ENCODE data around the gene RIC1. TPM values are rescaled to one million over a fixed set of nuclear protein-coding genes. Genes with fewer than 3 reads are reported as not detected.
"Not testable (repeated sequence)": the region's sequence is repeated elsewhere in the genome, so short reads cannot be mapped to it uniquely, and the experiment has no call there.

RIC1 gene
- polyA plus RNA-seq, 3 donors from 2014 or later = 4.9 to 6.3 (median 5.2) TPM

DNA sequence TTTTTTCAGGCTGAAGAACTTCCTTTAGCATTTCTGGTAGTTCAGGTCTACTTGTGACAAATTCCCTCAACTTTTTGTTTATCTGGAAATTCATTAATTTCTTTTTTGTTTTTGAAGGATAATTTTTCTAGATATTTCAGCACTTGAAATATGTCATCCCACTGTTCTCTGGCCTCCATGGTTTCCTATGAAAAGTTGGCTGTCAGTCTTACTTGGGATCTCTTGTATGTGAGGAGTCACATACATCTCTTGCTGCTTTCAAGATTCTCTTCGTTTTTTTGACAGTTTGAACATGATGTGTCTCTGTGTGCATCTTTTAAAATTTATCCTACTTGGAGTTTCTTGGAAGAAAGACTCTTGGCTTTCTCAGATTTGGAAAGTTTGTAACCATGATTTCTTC, 79.5 kb downstream of the RIC1 start:
- peaks cover 10 to 23% (median 19%) of the 10 kb centered on the region in 6 donors for H3K9me3 Mint-ChIP-seq
- H3K4me1 Mint-ChIP-seq = peaks cover 0 to 3% of the 10 kb centered on the region in 2 donors
- peaks cover 0 to 2% (median 0%) of the 10 kb centered on the region in 3 donors for H3K27me3 Mint-ChIP-seq (ENCODE audit: low read depth in 3 of 3)
- DNase-seq = no peak
- H3K4me3 Mint-ChIP-seq = no peak overlapping the region
- peaks cover 18 to 62% (median 55%) of the 10 kb centered on the region in 3 donors for H3K36me3 Mint-ChIP-seq
- H3K27ac Mint-ChIP-seq = no peak overlapping the region

DNA sequence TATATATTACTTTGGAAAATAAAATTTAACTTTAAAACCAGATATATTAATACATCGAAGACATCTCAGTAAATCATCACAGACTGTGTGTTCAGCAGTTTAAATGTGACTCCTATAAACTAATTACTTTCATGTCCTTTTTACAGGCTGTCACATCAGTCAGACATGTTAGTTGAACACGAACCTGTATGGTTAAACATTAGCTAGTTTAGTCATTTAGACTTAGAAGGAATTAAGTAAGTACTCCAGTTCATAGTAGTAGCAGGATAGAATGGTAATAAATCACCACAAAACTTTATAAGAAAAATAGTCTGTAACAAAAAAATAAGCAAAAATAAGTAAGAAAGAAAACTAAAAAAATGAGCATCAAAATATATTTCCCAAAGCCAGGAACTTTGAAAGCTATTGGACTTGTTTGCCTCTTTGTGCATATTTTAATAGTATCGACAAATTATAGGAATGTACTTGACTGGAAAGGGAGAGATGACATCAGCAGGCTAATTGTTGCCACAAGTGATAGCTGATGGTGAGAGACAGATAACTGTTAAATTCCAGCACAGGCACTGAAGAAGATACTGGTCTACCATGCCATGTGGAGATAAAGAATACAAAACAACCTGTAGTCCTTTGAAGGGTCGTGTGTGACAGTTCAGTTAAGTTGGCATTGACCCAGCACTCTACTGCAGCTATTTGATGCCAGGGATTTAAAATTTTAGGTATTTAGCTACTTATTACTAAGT, 83.9 kb downstream of the RIC1 start:
- Mint-ChIP-seq H3K4me1 (peaks cover 0 to under 1% of the 10 kb centered on the region in 2 donors), H3K9me3 (peaks cover 10 to 19% (median 15%) of the 10 kb centered on the region in 6 donors), H3K4me3 (no peak overlapping the region), H3K27ac (no peak overlapping the region), H3K27me3 (ENCODE audit: low read depth in 3 of 3) (peaks cover 0 to 3% (median 0%) of the 10 kb centered on the region in 3 donors), H3K36me3 (peaks cover 39 to 73% (median 73%) of the 10 kb centered on the region in 3 donors)
- DNase-seq = no peak

- peaks cover 0 to under 1% of the 10 kb centered on the region in 2 donors for H3K4me1 Mint-ChIP-seq
- H3K27me3 Mint-ChIP-seq (ENCODE audit: low read depth in 3 of 3) = peaks cover 0 to 3% (median 0%) of the 10 kb centered on the region in 3 donors
- DNase-seq = no peak
- H3K4me3 Mint-ChIP-seq = no peak overlapping the region
- H3K27ac Mint-ChIP-seq = peak overlapping the region in 1 of 6 donors; percentile 29
- H3K9me3 Mint-ChIP-seq = peaks cover 0 to 2% (median 0%) of the 10 kb centered on the region in 6 donors
- peaks cover 26 to 56% (median 54%) of the 10 kb centered on the region in 3 donors for H3K36me3 Mint-ChIP-seq
Observed at GRCh38 chr9:5714501-5715401, 85.8 kb downstream of the RIC1 start.

DNA sequence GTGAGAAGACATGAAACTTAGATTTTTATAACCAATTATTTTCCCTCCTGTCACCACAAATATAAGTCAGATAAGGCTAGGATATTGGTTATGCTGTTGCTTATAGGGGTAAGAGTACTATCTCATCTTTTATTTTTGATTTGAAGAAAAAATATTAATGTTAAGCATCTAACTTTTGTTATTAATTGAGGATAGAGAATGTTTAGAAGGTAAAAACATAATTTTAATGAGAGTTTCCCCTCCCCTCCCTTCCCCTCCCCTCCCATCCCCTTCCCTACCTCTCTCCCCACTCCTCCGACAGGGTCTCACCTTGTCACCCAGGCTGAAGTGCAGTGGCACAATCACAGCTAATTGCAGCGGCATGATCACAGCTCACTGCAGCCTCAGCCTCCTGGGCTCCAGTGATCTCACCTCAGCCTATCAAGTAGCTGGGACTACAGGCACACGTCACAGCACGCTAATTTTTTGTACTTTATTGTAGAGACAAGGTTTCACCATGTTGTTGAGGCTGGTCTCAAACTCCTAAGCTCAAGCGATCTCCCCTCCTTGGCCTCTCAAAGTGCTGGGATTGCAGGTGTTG, 86.7 kb downstream of the RIC1 start:
- H3K9me3 Mint-ChIP-seq = peaks cover 0 to 2% (median 0%) of the 10 kb centered on the region in 6 donors
- H3K27me3 Mint-ChIP-seq (ENCODE audit: low read depth in 3 of 3) = peaks cover 0 to 3% (median 0%) of the 10 kb centered on the region in 3 donors
- peaks cover 0 to 1% of the 10 kb centered on the region in 2 donors for H3K4me1 Mint-ChIP-seq
- no peak for DNase-seq
- H3K36me3 Mint-ChIP-seq = peaks cover 30 to 49% (median 47%) of the 10 kb centered on the region in 3 donors
- no peak overlapping the region for H3K27ac Mint-ChIP-seq
- no peak overlapping the region for H3K4me3 Mint-ChIP-seq

DNA sequence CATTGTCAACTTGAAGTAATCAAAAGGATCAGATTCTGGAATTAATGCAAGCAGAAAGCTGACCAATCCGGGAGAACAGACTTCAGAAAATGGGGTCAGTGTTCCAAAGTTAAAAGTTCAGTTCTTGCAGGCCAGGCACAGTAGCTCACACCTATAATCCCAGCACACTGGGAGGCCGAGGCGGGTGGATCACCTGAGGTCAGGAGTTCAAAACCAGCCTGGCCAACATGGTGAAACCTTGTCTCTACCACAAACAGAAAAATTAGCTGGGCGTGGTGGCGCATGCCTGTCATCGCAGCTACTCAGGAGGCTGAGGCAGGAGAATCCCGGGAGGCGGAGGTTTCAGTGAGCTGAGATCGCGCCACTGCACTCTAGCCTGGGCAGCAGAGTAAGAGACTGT, 88.5 kb downstream of the RIC1 start:
- H3K36me3 Mint-ChIP-seq = peaks cover 30 to 46% (median 42%) of the 10 kb centered on the region in 3 donors
- H3K4me3 Mint-ChIP-seq; H3K27ac Mint-ChIP-seq; H3K27me3 Mint-ChIP-seq (ENCODE audit: low read depth in 3 of 3); H3K9me3 Mint-ChIP-seq; H3K4me1 Mint-ChIP-seq; DNase-seq: not testable (repeated sequence)

- H3K36me3 Mint-ChIP-seq = peaks cover 38 to 51% (median 39%) of the 10 kb centered on the region in 3 donors
Observed at GRCh38 chr9:5718296-5719032, 89.6 kb downstream of the RIC1 start.

DNA sequence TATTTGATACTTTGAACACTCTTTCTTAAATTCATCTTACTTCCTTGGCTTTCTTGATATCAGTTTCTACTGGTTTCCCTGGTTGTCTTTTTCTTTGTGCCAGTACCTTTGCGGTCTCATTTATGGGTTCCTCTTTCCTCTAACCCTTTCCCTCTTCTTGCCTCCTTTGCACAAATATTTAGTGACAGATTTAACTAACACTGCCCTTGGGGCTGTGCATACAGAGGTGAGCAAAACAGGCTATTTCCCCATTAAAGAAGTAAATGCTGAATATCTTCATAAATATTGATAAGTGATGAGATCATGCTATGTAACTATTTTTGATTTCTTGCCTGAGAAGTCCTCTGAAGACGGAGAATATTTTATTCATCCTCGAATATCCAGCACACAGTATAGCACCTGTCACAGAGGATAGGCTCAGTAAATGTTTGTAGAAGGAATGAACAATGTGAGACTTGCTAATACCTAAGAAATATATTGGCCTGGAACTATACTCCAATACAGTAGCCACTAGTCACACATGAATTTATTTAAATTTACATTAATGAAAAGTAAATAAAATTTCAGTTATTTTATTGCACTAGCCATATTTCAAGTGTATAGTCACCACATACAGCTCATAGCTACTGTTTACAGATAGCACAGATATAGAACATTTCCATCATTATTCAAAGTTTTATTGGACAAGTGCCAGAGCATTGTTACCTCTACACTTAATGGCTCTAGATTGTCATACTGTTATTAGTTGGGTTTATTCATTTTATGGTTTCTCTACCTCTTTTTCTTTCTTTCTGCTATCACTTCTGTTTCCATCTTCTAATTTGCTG, 90.4 kb downstream of the RIC1 start:
- peaks cover 0 to 1% of the 10 kb centered on the region in 2 donors for H3K4me1 Mint-ChIP-seq
- peaks cover 0 to 3% (median 0%) of the 10 kb centered on the region in 3 donors for H3K27me3 Mint-ChIP-seq (ENCODE audit: low read depth in 3 of 3)
- H3K9me3 Mint-ChIP-seq = no peaks in the 10 kb centered on the region
- no peak overlapping the region for H3K4me3 Mint-ChIP-seq
- DNase-seq = no peak
- peak overlapping the region in 3 of 6 donors; percentile 41 to 58 (median 52) for H3K27ac Mint-ChIP-seq
- peaks cover 34 to 54% (median 39%) of the 10 kb centered on the region in 3 donors for H3K36me3 Mint-ChIP-seq

More at GRCh38 chr9:5718296-5719032, 89.6 kb downstream of the RIC1 start:
- no peak for DNase-seq
- H3K9me3 Mint-ChIP-seq = no peaks in the 10 kb centered on the region
- H3K4me1 Mint-ChIP-seq = peaks cover 0 to 1% of the 10 kb centered on the region in 2 donors
- no peak overlapping the region for H3K4me3 Mint-ChIP-seq
- H3K27ac Mint-ChIP-seq = no peak overlapping the region
- peaks cover 0 to 3% (median 0%) of the 10 kb centered on the region in 3 donors for H3K27me3 Mint-ChIP-seq (ENCODE audit: low read depth in 3 of 3)

- H3K4me1 Mint-ChIP-seq = peaks cover 1% of the 10 kb centered on the region in 2 donors
- H3K27ac Mint-ChIP-seq = peak overlapping the region in 2 of 6 donors; percentile 23 to 45
- peaks cover 27 to 58% (median 40%) of the 10 kb centered on the region in 3 donors for H3K36me3 Mint-ChIP-seq
- no peaks in the 10 kb centered on the region for H3K9me3 Mint-ChIP-seq
- DNase-seq = no peak
- peaks cover 0 to 3% (median 0%) of the 10 kb centered on the region in 3 donors for H3K27me3 Mint-ChIP-seq (ENCODE audit: low read depth in 3 of 3)
- H3K4me3 Mint-ChIP-seq = no peak overlapping the region
Observed at GRCh38 chr9:5720151-5720550, 91.2 kb downstream of the RIC1 start.

- H3K27ac Mint-ChIP-seq = no peak overlapping the region
- H3K27me3 Mint-ChIP-seq (ENCODE audit: low read depth in 3 of 3) = no peaks in the 10 kb centered on the region
- H3K9me3 Mint-ChIP-seq = no peaks in the 10 kb centered on the region
- DNase-seq = no peak
- H3K4me3 Mint-ChIP-seq = no peak overlapping the region
- H3K36me3 Mint-ChIP-seq = peaks cover 34 to 63% (median 47%) of the 10 kb centered on the region in 3 donors
- peaks cover 1 to 14% of the 10 kb centered on the region in 2 donors for H3K4me1 Mint-ChIP-seq
Observed at GRCh38 chr9:5721279-5722087, 92.6 kb downstream of the RIC1 start.

DNA sequence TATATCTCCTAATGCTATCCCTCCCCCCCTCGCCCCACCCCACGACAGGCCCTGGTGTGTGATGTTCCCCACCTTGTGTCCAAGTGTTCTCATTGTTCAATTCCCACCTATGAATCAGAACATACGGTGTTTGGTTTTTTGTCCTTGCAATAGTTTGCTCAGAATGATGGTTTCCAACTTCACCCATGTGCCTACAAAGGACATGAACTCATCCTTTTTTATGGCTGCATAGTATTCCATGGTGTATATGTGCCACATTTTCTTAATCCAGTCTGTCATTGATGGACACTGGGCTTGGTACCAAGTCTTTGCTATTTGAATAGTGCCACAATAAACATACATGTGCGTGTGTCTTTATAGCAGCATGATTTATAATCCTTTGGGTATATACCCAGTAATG, 93.8 kb downstream of the RIC1 start:
- not testable (repeated sequence) for H3K27me3 Mint-ChIP-seq (ENCODE audit: low read depth in 3 of 3); H3K4me3 Mint-ChIP-seq; DNase-seq; H3K9me3 Mint-ChIP-seq; H3K27ac Mint-ChIP-seq
- Mint-ChIP-seq H3K4me1 (peaks cover 1 to 14% of the 10 kb centered on the region in 2 donors), H3K36me3 (peaks cover 32 to 66% (median 51%) of the 10 kb centered on the region in 3 donors)

DNA sequence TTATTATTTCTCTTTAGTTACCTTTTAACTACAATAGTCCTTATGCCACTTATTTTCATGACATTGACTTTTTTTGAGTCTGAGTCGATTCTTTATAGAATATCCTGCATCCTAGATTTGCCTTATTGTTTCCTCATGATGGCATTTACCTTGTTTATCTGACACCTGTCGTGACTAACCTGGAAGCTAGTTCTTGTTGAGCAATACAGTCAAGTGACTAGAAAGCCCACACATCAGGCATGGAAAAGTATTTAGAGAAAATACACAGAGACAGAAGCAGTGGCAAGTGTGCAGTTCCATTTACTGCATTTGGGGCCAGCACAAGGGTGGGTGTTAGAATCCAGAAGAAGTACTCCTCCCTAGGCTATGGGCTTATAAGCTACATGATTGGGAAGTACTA, 106.2 kb downstream of the RIC1 start:
- H3K9me3 Mint-ChIP-seq = no peaks in the 10 kb centered on the region
- DNase-seq = no peak
- peaks cover 0 to 21% (median 18%) of the 10 kb centered on the region in 3 donors for H3K36me3 Mint-ChIP-seq
- H3K4me3 Mint-ChIP-seq = no peak overlapping the region
- no peaks in the 10 kb centered on the region for H3K4me1 Mint-ChIP-seq
- no peaks in the 10 kb centered on the region for H3K27me3 Mint-ChIP-seq (ENCODE audit: low read depth in 3 of 3)
- peak overlapping the region in 1 of 6 donors; percentile 43 for H3K27ac Mint-ChIP-seq

Measured in immature natural killer cell (primary cell).